GM12875 (cell line): Measurements from ENCODE around the gene PSMD5.

Experiments
- H3K4me3 ChIP-seq: one replicate; pipeline ENCODE4 v1.5.1; 2011; ENCODE audit warnings: low read depth, low read length, control low read depth
- CTCF ChIP-seq: IDR thresholded peaks from 2 replicates; pipeline ENCODE4 v1.5.1; 2011; ENCODE audit warnings: low read depth, mild to moderate bottlenecking, control low read depth, inconsistent platforms, low read length, moderate library complexity, borderline replicate concordance; ENCODE audit not compliant: insufficient read depth

Gene PSMD5

GRCh38 chr9:120861935-120862334 lies 19.2 kb upstream of the PSMD5 start:
- TF ChIP-seq CTCF, result no peak
- no peak overlapping the region for H3K4me3 ChIP-seq

GRCh38 chr9:120860083-120860482 lies 17.4 kb upstream of the PSMD5 start:
- H3K4me3 ChIP-seq, result no peak overlapping the region
- TF ChIP-seq CTCF, result no peak

GRCh38 chr9:120859361-120859760 lies 16.6 kb upstream of the PSMD5 start:
- no peak for TF ChIP-seq CTCF
- H3K4me3 ChIP-seq, result no peak overlapping the region

- no peak for TF ChIP-seq CTCF
- no peak overlapping the region for H3K4me3 ChIP-seq
Observed at GRCh38 chr9:120857902-120858301, 15.2 kb upstream of the PSMD5 start.

- H3K4me3 ChIP-seq, result no peak overlapping the region
- TF ChIP-seq CTCF, result no peak
Observed at GRCh38 chr9:120857481-120857880, 14.8 kb upstream of the PSMD5 start.

- no peak overlapping the region for H3K4me3 ChIP-seq
- no peak for TF ChIP-seq CTCF
Observed at GRCh38 chr9:120856700-120857099, 14.0 kb upstream of the PSMD5 start.

- no peak overlapping the region for H3K4me3 ChIP-seq
- TF ChIP-seq CTCF, result no peak
Observed at GRCh38 chr9:120855827-120856670, 13.3 kb upstream of the PSMD5 start.
